22Rv1 (cell line): Measurements from ENCODE around the gene WASF1.
"Not testable (repeated sequence)": the region's sequence is repeated elsewhere in the genome, so short reads cannot be mapped to it uniquely, and the experiment has no call there.

Experiments used
- ZFX ChIP-seq: fragments of 450-650 bp; IDR thresholded peaks from 2 replicates; pipeline ENCODE4 v1.6.1; 2017; ENCODE audit warnings: antibody characterized with exemption, borderline replicate concordance
- TF ChIP-seq, protein P1 (sequence below): fragments of 450-650 bp; IDR thresholded peaks from 2 replicates; pipeline ENCODE4 v1.5.1; 2017; ENCODE audit warnings: mild to moderate bottlenecking

DNA sequence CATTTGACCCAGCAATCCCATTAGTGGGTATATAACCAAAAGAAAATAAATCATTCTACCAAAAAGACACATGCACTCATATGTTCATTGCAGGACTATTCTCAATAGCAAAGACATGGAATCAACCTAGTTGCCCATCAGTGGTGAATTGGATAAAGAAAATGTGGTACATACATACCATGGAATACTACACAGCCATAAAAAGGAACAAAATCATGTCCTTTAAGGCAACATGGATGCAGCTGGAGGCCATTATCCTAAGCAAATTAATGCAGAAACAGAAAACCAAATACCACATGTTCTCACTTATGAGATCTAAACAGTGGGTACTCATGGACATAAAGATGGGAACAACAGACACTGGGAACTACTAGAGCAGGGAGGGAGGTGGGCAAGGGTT, 106.0 kb downstream of the WASF1 start:
- TF ChIP-seq, protein P1, sequence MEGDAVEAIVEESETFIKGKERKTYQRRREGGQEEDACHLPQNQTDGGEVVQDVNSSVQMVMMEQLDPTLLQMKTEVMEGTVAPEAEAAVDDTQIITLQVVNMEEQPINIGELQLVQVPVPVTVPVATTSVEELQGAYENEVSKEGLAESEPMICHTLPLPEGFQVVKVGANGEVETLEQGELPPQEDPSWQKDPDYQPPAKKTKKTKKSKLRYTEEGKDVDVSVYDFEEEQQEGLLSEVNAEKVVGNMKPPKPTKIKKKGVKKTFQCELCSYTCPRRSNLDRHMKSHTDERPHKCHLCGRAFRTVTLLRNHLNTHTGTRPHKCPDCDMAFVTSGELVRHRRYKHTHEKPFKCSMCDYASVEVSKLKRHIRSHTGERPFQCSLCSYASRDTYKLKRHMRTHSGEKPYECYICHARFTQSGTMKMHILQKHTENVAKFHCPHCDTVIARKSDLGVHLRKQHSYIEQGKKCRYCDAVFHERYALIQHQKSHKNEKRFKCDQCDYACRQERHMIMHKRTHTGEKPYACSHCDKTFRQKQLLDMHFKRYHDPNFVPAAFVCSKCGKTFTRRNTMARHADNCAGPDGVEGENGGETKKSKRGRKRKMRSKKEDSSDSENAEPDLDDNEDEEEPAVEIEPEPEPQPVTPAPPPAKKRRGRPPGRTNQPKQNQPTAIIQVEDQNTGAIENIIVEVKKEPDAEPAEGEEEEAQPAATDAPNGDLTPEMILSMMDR: not testable (repeated sequence)
- not testable (repeated sequence) for TF ChIP-seq ZFX
